Endodermal cell (in vitro differentiated cells): Measurements from ENCODE around the gene ABHD8. TPM values are rescaled to one million over a fixed set of nuclear protein-coding genes. Genes with fewer than 3 reads are reported as not detected.

Experiments used
- DNase-seq: peaks from one replicate; pipeline ENCODE4 v3.0.0-alpha.2; 2017
- H3K27ac ChIP-seq: 2 replicates; pipeline ENCODE4 v1.5.1; 2013; ENCODE audit warnings: mild to moderate bottlenecking, low read depth, low read length, moderate library complexity
- H3K27me3 ChIP-seq: 2 replicates; pipeline ENCODE4 v1.6.1; 2013; ENCODE audit warnings: mild to moderate bottlenecking, low read length, moderate library complexity; ENCODE audit not compliant: insufficient read depth, control insufficient read depth, poor library complexity, severe bottlenecking
- H3K36me3 ChIP-seq: 2 replicates; pipeline ENCODE4 v1.7.0; 2013; ENCODE audit warnings: mild to moderate bottlenecking, low read length, moderate library complexity; ENCODE audit not compliant: control insufficient read depth, insufficient read depth
- H3K4me1 ChIP-seq: one replicate; pipeline ENCODE4 v1.7.0; 2013; ENCODE audit warnings: low read length; ENCODE audit not compliant: control insufficient read depth, insufficient read depth
- H3K4me3 ChIP-seq: 2 replicates; pipeline ENCODE4 v1.5.1; 2013; ENCODE audit warnings: mild to moderate bottlenecking, low read length, moderate library complexity
- H3K9ac ChIP-seq: 2 replicates; pipeline ENCODE4 v1.6.1; 2013; ENCODE audit warnings: mild to moderate bottlenecking, low read length, moderate library complexity; ENCODE audit not compliant: poor library complexity, severe bottlenecking; ENCODE audit errors: extremely low read depth
- H3K9me3 ChIP-seq: 2 replicates; pipeline ENCODE4 v1.6.1; 2013; ENCODE audit warnings: mild to moderate bottlenecking, low read length, moderate library complexity; ENCODE audit not compliant: control insufficient read depth
- H3K27ac Mint-ChIP-seq: 2 replicates; pipeline ENCODE4 v1.8.0; 2020; ENCODE audit warnings: mixed read lengths
- H3K27me3 Mint-ChIP-seq: 2 replicates; pipeline ENCODE4 v1.8.0; 2021; ENCODE audit warnings: mild to moderate bottlenecking, mixed read lengths; ENCODE audit not compliant: insufficient read depth
- H3K36me3 Mint-ChIP-seq: 2 replicates; pipeline ENCODE4 v1.8.0; 2020; ENCODE audit warnings: low read depth, mixed read lengths
- H3K4me1 Mint-ChIP-seq: 2 replicates; pipeline ENCODE4 v1.8.0; 2020; ENCODE audit warnings: mixed read lengths
- H3K4me3 Mint-ChIP-seq: 2 replicates; pipeline ENCODE4 v1.8.0; 2020; ENCODE audit warnings: mild to moderate bottlenecking, moderate library complexity, mixed read lengths
- H3K9me3 Mint-ChIP-seq: 2 replicates; pipeline ENCODE4 v1.8.0; 2020; ENCODE audit warnings: mild to moderate bottlenecking, mixed read lengths
- WGBS, 2 experiments: methylation state at CpG; one replicate each; pipeline versions ENCODE4 v1.1.5 to v1.1.7; 2013; ENCODE audit warnings: missing lambda C conversion rate in 2 of 2, mixed read lengths in 1 of 2; ENCODE audit not compliant: insufficient coverage in 1 of 2, insufficient read length in 1 of 2; 5-methylcytosine and 5-hydroxymethylcytosine counted together
- total RNA-seq, 2 donors: library from RNA; stranded (reverse); fragmentation: NEBNext Ultra II Directional in 1 of 2; extraction: Animal tissue kit (Norgen Biotek cat#: 25700) in 1 of 2; gene quantifications; 2 replicates in 1 of 2; 3 replicates in 1 of 2; pipeline ENCODE4 v1.2.1, GENCODE V29; 2021
- TF ChIP-seq, protein P1 (sequence below): fragments of 200-600 bp; sonication (generic); conservative IDR thresholded peaks from 2 replicates; pipeline ENCODE4 v1.5.0; 2021; ENCODE audit warnings: antibody characterized with exemption, mild to moderate bottlenecking

ABHD8 gene
- total RNA-seq, 2 donors from 2014 or later = 11.6 to 21.1 TPM

DNA sequence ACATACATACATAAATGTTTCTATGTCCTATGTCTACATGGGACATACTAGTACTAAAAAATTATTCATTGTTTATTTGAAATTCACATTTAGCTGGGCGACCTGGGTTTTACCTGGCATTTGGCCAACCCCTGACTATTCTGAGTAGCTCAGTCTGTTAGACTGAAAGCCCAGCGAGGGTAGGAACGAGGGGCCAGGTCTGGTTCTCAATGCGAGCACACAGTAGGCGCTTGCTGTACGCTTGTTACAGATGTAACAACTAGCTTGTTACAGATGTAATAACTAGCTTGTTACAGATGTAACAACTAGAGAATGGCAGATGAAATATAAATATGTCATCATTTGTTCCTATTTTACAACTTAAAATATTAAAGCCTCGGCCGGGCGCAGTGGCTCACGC lies 32.4 kb upstream of the ABHD8 start:
- Histone ChIP-seq H3K9me3 (no peaks in the 10 kb centered on the region), H3K9ac (no peak overlapping the region), H3K27ac (no peak overlapping the region), H3K36me3 (peaks cover 10% of the 10 kb centered on the region), H3K4me3 (no peak overlapping the region), H3K27me3 (no peaks in the 10 kb centered on the region), H3K4me1 (peaks cover 7% of the 10 kb centered on the region)
- Mint-ChIP-seq H3K27me3 (peaks cover 9% of the 10 kb centered on the region), H3K36me3 (peaks cover 29% of the 10 kb centered on the region), H3K4me3 (peak overlapping the region; percentile 62), H3K9me3 (no peaks in the 10 kb centered on the region), H3K4me1 (peaks cover 3% of the 10 kb centered on the region), H3K27ac (no peak overlapping the region)
- peak; percentile 38 for DNase-seq
- WGBS, 2 experiments = 88 to 92% methylated on average over 7 to 10 of the region's 10 CpGs
- TF ChIP-seq, protein P1, sequence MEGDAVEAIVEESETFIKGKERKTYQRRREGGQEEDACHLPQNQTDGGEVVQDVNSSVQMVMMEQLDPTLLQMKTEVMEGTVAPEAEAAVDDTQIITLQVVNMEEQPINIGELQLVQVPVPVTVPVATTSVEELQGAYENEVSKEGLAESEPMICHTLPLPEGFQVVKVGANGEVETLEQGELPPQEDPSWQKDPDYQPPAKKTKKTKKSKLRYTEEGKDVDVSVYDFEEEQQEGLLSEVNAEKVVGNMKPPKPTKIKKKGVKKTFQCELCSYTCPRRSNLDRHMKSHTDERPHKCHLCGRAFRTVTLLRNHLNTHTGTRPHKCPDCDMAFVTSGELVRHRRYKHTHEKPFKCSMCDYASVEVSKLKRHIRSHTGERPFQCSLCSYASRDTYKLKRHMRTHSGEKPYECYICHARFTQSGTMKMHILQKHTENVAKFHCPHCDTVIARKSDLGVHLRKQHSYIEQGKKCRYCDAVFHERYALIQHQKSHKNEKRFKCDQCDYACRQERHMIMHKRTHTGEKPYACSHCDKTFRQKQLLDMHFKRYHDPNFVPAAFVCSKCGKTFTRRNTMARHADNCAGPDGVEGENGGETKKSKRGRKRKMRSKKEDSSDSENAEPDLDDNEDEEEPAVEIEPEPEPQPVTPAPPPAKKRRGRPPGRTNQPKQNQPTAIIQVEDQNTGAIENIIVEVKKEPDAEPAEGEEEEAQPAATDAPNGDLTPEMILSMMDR = no peak

DNA sequence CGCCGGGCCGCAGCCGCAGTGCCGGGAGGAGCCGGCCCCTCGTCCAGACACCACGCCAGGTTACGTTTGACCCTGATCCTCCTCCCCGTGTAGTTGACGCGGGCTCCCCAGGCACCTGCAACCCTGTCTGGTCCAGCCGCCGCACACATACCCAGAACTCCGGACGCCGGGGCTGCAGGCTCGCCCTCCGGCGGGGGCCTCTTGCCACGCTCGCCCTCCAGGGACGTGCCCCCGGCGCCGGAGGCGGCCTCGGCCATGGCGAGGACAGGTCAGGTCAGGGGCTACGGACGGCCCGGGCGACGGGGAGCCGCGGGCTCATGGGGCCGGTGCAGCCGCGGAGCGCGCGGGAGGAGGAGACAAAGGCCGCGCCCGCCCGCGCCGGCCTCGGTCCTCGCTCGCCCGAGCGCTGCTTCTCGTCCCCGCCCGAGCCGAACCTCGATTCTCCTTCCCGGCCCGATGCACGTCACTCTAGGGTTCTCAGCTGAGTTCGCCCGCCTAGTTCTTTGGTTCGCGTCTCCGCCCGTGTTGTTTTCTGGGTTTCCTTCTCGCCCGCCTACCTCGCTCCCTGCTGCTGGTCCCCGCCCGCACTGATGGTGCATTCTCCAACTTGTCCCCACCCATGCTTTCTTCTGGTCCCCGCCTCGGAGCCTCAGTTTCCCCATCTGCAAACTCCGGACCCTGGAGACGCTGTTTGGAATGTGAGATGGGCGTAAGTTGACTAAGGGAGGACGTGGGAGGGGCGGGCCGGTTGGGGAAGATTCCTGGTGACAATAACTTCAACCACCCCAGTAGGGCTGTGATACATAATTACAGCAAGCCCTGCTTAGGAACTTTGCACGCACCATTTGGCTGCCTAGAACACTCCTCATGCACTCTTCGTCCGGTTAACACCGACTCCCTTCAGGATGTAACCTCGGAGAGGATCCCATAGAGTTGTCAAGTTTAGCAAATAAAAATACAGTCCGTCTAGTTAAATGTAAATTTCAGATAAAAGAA lies 31.5 kb upstream of the ABHD8 start, which contains the start of gene ANO8:
Gene ANO8 (minus strand): TSS at position 442 of the 996 bp plus-strand sequence. CDS start 185 bp downstream, at position 257.
- no peaks in the 10 kb centered on the region for H3K27me3 ChIP-seq
- H3K27ac Mint-ChIP-seq = peak within 1 kb of the TSS; percentile 74
- H3K36me3 Mint-ChIP-seq = peaks cover 31% of the 10 kb centered on the region
- H3K9ac ChIP-seq = peak within 1 kb of the TSS; percentile 66
- peak within 1 kb of the TSS; percentile 62 for H3K4me3 Mint-ChIP-seq
- peaks cover 7% of the 10 kb centered on the region for H3K4me1 ChIP-seq
- peaks cover 3% of the 10 kb centered on the region for H3K4me1 Mint-ChIP-seq
- TF ChIP-seq, protein P1 = no peak
- H3K9me3 ChIP-seq = no peaks in the 10 kb centered on the region
- H3K4me3 ChIP-seq = peak within 1 kb of the TSS; percentile 85
- peak within 1 kb of the TSS; percentile 81 for H3K27ac ChIP-seq
- peaks cover 10% of the 10 kb centered on the region for H3K36me3 ChIP-seq
- no peaks in the 10 kb centered on the region for H3K9me3 Mint-ChIP-seq
- DNase-seq = peak; percentile 99
- H3K27me3 Mint-ChIP-seq = peaks cover 18% of the 10 kb centered on the region
- 6 to 7% methylated on average over 59 to 86 of the region's 86 CpGs for WGBS, 2 experiments

GRCh38 chr19:17333611-17334413 lies 30.6 kb upstream of the ABHD8 start:
- Mint-ChIP-seq H3K36me3 (peaks cover 25% of the 10 kb centered on the region), H3K27ac (no peak overlapping the region), H3K9me3 (no peaks in the 10 kb centered on the region), H3K4me1 (peaks cover 3% of the 10 kb centered on the region), H3K4me3 (peak overlapping the region; percentile 62), H3K27me3 (peaks cover 25% of the 10 kb centered on the region)
- Histone ChIP-seq H3K4me1 (peaks cover 7% of the 10 kb centered on the region), H3K4me3 (peak overlapping the region; percentile 85), H3K9ac (peak overlapping the region; percentile 66), H3K9me3 (no peaks in the 10 kb centered on the region), H3K27me3 (no peaks in the 10 kb centered on the region), H3K36me3 (peaks cover 10% of the 10 kb centered on the region), H3K27ac (peak overlapping the region; percentile 81)
- peak; percentile 81 for DNase-seq
- WGBS, 2 experiments = 30 to 38% methylated on average over 43 to 52 of the region's 52 CpGs
- TF ChIP-seq, protein P1 = peak; percentile 19
